ENCODE data around the gene TRAPPC5. TPM values are rescaled to one million over a fixed set of nuclear protein-coding genes. Genes with fewer than 3 reads are reported as not detected.

Gene TRAPPC5
- total RNA-seq, 1 experiment from 2014 or later = 77.4 TPM

DNA sequence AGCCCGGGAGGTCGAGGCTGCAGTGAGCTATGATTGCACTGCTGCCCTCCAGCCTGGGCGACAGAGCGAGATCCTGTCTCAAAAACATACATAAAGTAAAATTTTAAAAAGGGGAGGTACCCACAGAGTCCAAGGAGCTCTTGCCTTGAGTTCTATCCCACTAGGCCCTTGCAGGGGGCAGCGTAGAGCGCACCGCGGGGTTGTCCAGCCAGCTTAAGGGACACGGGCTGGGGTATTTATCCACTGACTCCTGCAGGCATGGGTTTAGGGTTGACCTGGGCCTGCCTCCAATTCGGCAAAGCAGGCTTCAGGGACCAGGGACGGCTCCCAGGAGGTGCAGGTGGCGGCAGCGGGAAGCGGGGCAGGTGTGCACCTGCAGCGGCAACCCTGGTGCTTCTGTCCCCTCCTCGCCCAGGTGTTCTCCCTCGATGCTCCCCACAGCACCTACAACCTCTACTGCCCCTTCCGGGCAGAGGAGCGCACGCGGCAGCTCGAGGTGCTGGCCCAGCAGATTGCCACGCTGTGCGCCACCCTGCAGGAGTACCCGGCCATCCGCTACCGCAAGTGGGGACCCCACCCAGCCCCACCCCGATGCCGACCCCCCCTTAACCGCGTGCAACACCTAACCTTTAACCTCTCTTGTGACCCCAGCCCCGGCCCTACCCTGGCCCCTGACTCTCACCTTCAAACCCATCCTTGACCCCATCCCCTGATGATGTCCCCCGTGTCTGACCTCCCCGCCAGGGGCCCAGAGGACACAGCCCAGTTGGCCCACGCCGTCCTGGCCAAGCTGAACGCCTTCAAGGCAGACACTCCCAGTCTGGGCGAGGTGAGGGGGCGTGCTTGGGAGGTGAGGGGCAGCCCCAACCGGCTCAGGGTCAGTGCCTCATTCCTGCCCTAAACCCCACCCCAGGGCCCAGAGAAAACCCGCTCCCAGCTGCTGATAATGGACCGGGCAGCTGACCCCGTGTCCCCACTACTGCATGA lies 39.0 kb upstream of the TRAPPC5 start:
- Histone ChIP-seq H2AK5ac (ENCODE audit: insufficient read length, low read length) (no peak overlapping the region), H4K91ac (ENCODE audit: insufficient read length, low read depth, low read length) (no peak overlapping the region), H2BK120ac (ENCODE audit: low read depth, low read length, poor library complexity, severe bottlenecking) (no peak overlapping the region), H2BK15ac (ENCODE audit: low read depth, low read length) (no peak overlapping the region), H3K4me2 (ENCODE audit: insufficient read depth, insufficient read length, low read length) (no peak overlapping the region), H3K4me1 (ENCODE audit: insufficient read depth, low read length) (no peaks in the 10 kb centered on the region), H3K56ac (ENCODE audit: insufficient read length, low read depth, low read length) (no peak overlapping the region), H2BK20ac (ENCODE audit: low read depth, low read length, poor library complexity, severe bottlenecking) (no peak overlapping the region), H3K79me2 (ENCODE audit: insufficient read depth, low read length) (no peaks in the 10 kb centered on the region), H2BK5ac (ENCODE audit: insufficient read length, low read length) (no peak overlapping the region), H3K23me2 (ENCODE audit: insufficient read length, low read depth, low read length, poor library complexity, severe bottlenecking) (no peaks in the 10 kb centered on the region), H3K27me3 (ENCODE audit: insufficient read depth, low read length) (no peaks in the 10 kb centered on the region; the same call in 1 of the 2 replicates), H3K4ac (ENCODE audit: low read depth, low read length) (no peak overlapping the region), H3K9ac (ENCODE audit: extremely low read depth, insufficient read length, low read length) (no peak overlapping the region), H2AFZ (ENCODE audit: low read length) (no peak overlapping the region), H3K9me3 (ENCODE audit: control insufficient read depth, low read depth, low read length) (no peaks in the 10 kb centered on the region), H3K79me1 (ENCODE audit: insufficient read depth, low read depth, low read length, poor library complexity, severe bottlenecking) (no peaks in the 10 kb centered on the region), H3K27ac (ENCODE audit: insufficient read length, low read depth, low read length) (no peak overlapping the region), H4K20me1 (ENCODE audit: control insufficient read depth, insufficient read depth, insufficient read length) (no peaks in the 10 kb centered on the region), H2BK12ac (ENCODE audit: insufficient read length, low read depth, low read length) (no peak overlapping the region), H3K23ac (ENCODE audit: insufficient read length, low read depth, low read length) (no peak overlapping the region), H4K5ac (ENCODE audit: insufficient read length, low read depth, low read length) (no peak overlapping the region), H3T11ph (ENCODE audit: low read length) (no peak overlapping the region), H3K14ac (ENCODE audit: insufficient read depth, low read length) (no peak overlapping the region), H3K18ac (ENCODE audit: insufficient read length, low read depth, low read length) (no peak overlapping the region), H4K8ac (replicated peaks; ENCODE audit: insufficient read length, low read depth, low read length) (no peak overlapping the region)
- DNase-seq = peak; percentile 51
- Mint-ChIP-seq H3K27me3 (ENCODE audit: low read depth) (peaks cover 3% of the 10 kb centered on the region), H3K4me3 (no peak overlapping the region; a peak in 1 of 5 replicates), H3K9me3 (no peaks in the 10 kb centered on the region; a peak in 1 of 5 replicates), H3K27ac (0 out of 7 replicates have a peak overlapping the region, but pooled peaks of 1 of the 3 experiments have one; percentile 48), H3K4me1 (peaks cover 0 to 11% of the 10 kb centered on the region in 2 experiments; a peak in 2 of 4 replicates), H3K36me3 (ENCODE audit: insufficient read depth in 1 of 3, low read depth in 3 of 3) (peaks cover 9 to 26% (median 17%) of the 10 kb centered on the region in 3 experiments)
- no CpG with 5 or more reads among the region's 43 CpGs for WGBS (ENCODE audit: extremely low coverage, insufficient read length, low lambda C conversion rate)
- TF ChIP-seq, protein P1, sequence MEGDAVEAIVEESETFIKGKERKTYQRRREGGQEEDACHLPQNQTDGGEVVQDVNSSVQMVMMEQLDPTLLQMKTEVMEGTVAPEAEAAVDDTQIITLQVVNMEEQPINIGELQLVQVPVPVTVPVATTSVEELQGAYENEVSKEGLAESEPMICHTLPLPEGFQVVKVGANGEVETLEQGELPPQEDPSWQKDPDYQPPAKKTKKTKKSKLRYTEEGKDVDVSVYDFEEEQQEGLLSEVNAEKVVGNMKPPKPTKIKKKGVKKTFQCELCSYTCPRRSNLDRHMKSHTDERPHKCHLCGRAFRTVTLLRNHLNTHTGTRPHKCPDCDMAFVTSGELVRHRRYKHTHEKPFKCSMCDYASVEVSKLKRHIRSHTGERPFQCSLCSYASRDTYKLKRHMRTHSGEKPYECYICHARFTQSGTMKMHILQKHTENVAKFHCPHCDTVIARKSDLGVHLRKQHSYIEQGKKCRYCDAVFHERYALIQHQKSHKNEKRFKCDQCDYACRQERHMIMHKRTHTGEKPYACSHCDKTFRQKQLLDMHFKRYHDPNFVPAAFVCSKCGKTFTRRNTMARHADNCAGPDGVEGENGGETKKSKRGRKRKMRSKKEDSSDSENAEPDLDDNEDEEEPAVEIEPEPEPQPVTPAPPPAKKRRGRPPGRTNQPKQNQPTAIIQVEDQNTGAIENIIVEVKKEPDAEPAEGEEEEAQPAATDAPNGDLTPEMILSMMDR (conservative IDR thresholded peaks at IDR 0.05) = peak; percentile 61

All from H9 (cell line).